OCI-LY3 (cell line): Measurements from ENCODE around the gene DCLK1.

Experiments used
- H2AFZ ChIP-seq: fragments of 200-600, 300-600 bp; shearing (Covaris generic); 2 replicates; pipeline ENCODE4 v1.6.0; 2014; ENCODE audit warnings: antibody characterized with exemption, low read depth, low read length
- H3K27ac ChIP-seq: fragments of 200-600, 300-600 bp; sonication (generic); 2 replicates; pipeline ENCODE4 v1.5.1; 2014; ENCODE audit warnings: mild to moderate bottlenecking, low read length, moderate library complexity, mixed read lengths
- H3K27me3 ChIP-seq: fragments of 200-600, 300-600 bp; sonication (generic); 2 replicates; pipeline ENCODE4 v1.6.1; 2014; ENCODE audit warnings: low read depth, low read length, mixed read lengths
- H3K36me3 ChIP-seq: fragments of 200-600, 300-600 bp; sonication (generic); replicated peaks from 2 replicates; pipeline ENCODE3; 2014; ENCODE audit warnings: low read depth, low read length, mixed read lengths
- H3K4me1 ChIP-seq: fragments of 300-600, 200-600 bp; sonication (generic); 2 replicates; pipeline ENCODE4 v1.6.1; 2014; ENCODE audit warnings: low read length, mixed read lengths
- H3K4me2 ChIP-seq: fragments of 200-600, 300-600 bp; sonication (generic); 2 replicates; pipeline ENCODE4 v1.6.1; 2014; ENCODE audit warnings: low read length, mixed read lengths
- H3K4me3 ChIP-seq: fragments of 300-600, 200-600 bp; sonication (generic); 2 replicates; pipeline ENCODE4 v1.5.1; 2014; ENCODE audit warnings: antibody characterized with exemption, mild to moderate bottlenecking, low read length, moderate library complexity
- H3K79me2 ChIP-seq: fragments of 300-600, 200-600 bp; shearing (Covaris generic); 2 replicates; pipeline ENCODE4 v1.6.1; 2014; ENCODE audit warnings: mild to moderate bottlenecking, low read length, mixed read lengths
- H3K9ac ChIP-seq: fragments of 300-600, 200-600 bp; shearing (Covaris generic); 2 replicates; pipeline ENCODE4 v1.6.0; 2014; ENCODE audit warnings: mild to moderate bottlenecking, low read length, moderate library complexity
- H3K9me3 ChIP-seq: fragments of 200-600, 300-600 bp; shearing (Covaris generic); 2 replicates; pipeline ENCODE4 v1.6.1; 2014; ENCODE audit warnings: low read length, mixed read lengths; ENCODE audit not compliant: insufficient read depth
- H4K20me1 ChIP-seq: fragments of 200-600, 300-600 bp; sonication (generic); 2 replicates; pipeline ENCODE4 v1.6.1; 2016; ENCODE audit warnings: low read length, mixed read lengths; ENCODE audit not compliant: insufficient read depth
- EZH2phosphoT487 ChIP-seq: fragments of 200-600 bp; shearing (Covaris generic); IDR thresholded peaks from 2 replicates; pipeline ENCODE4 v1.6.1; 2018; ENCODE audit warnings: antibody characterized with exemption, mixed run types, low read depth
- TF ChIP-seq, protein P1 (sequence below): fragments of 200-600, 300-600 bp; sonication (generic); IDR thresholded peaks from 2 replicates; pipeline ENCODE4 v1.5.1; 2014; ENCODE audit warnings: antibody characterized with exemption, low read length, low read depth

DCLK1 gene

DNA sequence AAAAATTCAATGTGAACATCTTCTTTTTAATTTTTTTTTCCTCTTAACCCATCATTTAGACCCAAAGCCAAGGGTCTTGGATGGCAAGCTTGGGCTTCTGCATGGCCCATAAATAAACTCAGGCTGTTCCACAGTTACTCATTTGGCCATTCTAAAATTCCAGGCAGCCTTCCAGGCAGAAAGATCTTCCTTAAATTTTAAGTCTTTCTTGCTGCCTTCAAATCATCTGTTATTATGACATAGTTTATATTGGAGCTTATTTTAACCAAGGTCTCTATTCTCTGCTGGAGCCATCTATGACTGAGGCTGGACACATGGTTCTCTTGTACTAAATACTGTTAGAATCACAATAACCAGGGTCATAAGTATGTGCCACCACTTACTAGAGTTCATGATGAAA lies 337.4 kb downstream of the DCLK1 start:
- Histone ChIP-seq H3K36me3 (no peaks in the 10 kb centered on the region), H3K27ac (no peak overlapping the region), H3K4me2 (no peak overlapping the region), H2AFZ (no peak overlapping the region), H3K79me2 (no peaks in the 10 kb centered on the region), H4K20me1 (no peaks in the 10 kb centered on the region), H3K4me3 (no peak overlapping the region), H3K9me3 (no peaks in the 10 kb centered on the region), H3K9ac (no peak overlapping the region), H3K27me3 (peaks cover 14% of the 10 kb centered on the region), H3K4me1 (peaks cover 3% of the 10 kb centered on the region; the same call in 1 of the 2 replicates)
- TF ChIP-seq, protein P1, sequence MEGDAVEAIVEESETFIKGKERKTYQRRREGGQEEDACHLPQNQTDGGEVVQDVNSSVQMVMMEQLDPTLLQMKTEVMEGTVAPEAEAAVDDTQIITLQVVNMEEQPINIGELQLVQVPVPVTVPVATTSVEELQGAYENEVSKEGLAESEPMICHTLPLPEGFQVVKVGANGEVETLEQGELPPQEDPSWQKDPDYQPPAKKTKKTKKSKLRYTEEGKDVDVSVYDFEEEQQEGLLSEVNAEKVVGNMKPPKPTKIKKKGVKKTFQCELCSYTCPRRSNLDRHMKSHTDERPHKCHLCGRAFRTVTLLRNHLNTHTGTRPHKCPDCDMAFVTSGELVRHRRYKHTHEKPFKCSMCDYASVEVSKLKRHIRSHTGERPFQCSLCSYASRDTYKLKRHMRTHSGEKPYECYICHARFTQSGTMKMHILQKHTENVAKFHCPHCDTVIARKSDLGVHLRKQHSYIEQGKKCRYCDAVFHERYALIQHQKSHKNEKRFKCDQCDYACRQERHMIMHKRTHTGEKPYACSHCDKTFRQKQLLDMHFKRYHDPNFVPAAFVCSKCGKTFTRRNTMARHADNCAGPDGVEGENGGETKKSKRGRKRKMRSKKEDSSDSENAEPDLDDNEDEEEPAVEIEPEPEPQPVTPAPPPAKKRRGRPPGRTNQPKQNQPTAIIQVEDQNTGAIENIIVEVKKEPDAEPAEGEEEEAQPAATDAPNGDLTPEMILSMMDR, result no peak
- TF ChIP-seq EZH2phosphoT487, result no peak

DNA sequence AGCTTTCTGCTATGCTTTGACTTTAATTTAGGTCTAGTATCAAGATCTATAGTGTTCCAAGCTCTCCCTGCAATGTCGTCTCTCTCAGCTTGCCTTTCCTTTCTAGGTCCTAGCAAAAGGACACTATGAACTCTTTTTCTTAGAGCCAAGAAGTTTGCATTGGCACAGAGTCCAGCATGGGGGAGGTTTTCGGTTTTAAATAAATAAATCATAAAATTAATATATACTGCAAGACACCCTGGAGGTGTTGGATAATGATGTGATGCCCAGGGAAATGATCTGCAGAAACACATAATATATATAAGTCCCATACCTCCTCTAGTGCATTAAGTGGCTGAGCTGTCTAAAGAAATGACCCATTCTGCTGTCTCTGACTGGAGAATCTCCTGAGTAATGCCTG lies 338.3 kb downstream of the DCLK1 start:
- H3K36me3 ChIP-seq, result no peaks in the 10 kb centered on the region
- no peak for TF ChIP-seq EZH2phosphoT487
- TF ChIP-seq, protein P1, result no peak
- no peak overlapping the region for H3K27ac ChIP-seq
- H3K27me3 ChIP-seq, result peaks cover 22% of the 10 kb centered on the region
- no peak overlapping the region for H3K9ac ChIP-seq
- H3K4me2 ChIP-seq, result no peak overlapping the region
- no peaks in the 10 kb centered on the region for H3K79me2 ChIP-seq
- H3K4me1 ChIP-seq, result peaks cover 3% of the 10 kb centered on the region; the same call in 1 of the 2 replicates
- no peaks in the 10 kb centered on the region for H4K20me1 ChIP-seq
- no peaks in the 10 kb centered on the region for H3K9me3 ChIP-seq
- H2AFZ ChIP-seq, result no peak overlapping the region
- no peak overlapping the region for H3K4me3 ChIP-seq

DNA sequence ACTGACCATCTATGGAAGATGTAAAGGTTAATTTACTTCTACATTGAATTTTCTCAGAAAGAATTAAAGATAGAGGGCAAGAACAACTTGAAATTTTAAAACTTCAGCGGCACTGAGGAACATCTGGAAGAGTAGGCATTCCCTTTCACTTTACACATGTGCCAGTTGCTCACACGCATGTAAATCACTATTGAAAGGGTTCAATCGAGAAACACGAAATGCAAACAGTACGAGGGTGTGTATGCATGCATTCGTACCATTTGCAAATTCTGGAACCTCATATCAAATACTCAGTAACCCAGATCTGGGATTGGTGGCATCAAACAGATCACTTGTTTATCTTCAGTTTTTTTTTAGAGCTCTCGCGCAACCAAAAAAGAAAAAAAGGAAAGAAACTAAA lies 339.2 kb downstream of the DCLK1 start:
- Histone ChIP-seq H3K9ac (no peak overlapping the region), H3K79me2 (no peaks in the 10 kb centered on the region), H3K27me3 (peaks cover 31% of the 10 kb centered on the region), H2AFZ (no peak overlapping the region), H3K36me3 (no peaks in the 10 kb centered on the region), H3K4me1 (peaks cover 3% of the 10 kb centered on the region; the same call in 1 of the 2 replicates), H4K20me1 (no peaks in the 10 kb centered on the region), H3K4me3 (no peak overlapping the region), H3K4me2 (no peak overlapping the region), H3K9me3 (no peaks in the 10 kb centered on the region), H3K27ac (no peak overlapping the region)
- TF ChIP-seq, protein P1, result no peak
- TF ChIP-seq EZH2phosphoT487, result no peak

DNA sequence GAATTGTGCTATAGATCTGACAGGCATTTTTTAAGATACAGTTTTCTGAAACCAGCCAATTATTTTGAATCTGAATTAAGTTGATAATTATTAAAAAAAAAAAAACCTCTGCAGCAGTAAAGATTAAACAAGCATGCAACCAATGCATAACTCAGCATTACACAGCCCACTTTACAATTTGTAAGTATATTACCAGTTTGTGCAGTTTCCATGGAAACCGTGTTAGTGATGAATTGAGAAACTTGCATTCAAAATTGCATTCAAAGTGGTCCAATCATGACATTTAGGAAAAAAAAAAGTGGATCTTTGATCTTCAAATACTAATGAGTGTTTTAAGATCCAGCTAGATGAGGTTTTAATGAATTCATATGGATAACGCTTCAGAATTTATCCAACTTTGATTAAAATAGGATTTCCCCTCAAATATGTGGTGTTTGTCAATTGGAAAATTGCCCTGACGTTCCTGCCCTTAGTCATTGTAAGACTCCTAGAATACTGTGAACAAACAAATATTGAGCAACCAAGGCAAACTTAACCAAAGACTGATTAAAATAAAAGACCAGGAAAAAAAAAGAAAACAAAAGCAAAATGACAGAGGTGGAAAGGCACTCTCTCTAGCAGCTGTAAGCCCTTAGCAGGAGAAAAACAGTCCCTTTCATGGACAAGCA lies 339.9 kb downstream of the DCLK1 start:
- Histone ChIP-seq H2AFZ (no peak overlapping the region), H3K4me2 (no peak overlapping the region), H3K36me3 (no peaks in the 10 kb centered on the region), H3K9ac (no peak overlapping the region), H3K79me2 (no peaks in the 10 kb centered on the region), H3K27me3 (peaks cover 31% of the 10 kb centered on the region), H3K4me3 (no peak overlapping the region), H3K9me3 (no peaks in the 10 kb centered on the region), H4K20me1 (no peaks in the 10 kb centered on the region), H3K27ac (no peak overlapping the region), H3K4me1 (peaks cover 3% of the 10 kb centered on the region; the same call in 1 of the 2 replicates)
- TF ChIP-seq EZH2phosphoT487, result no peak
- TF ChIP-seq, protein P1, result no peak
